ENCODE measurements around the gene RAB11FIP4.

The RAB11FIP4 gene

DNA sequence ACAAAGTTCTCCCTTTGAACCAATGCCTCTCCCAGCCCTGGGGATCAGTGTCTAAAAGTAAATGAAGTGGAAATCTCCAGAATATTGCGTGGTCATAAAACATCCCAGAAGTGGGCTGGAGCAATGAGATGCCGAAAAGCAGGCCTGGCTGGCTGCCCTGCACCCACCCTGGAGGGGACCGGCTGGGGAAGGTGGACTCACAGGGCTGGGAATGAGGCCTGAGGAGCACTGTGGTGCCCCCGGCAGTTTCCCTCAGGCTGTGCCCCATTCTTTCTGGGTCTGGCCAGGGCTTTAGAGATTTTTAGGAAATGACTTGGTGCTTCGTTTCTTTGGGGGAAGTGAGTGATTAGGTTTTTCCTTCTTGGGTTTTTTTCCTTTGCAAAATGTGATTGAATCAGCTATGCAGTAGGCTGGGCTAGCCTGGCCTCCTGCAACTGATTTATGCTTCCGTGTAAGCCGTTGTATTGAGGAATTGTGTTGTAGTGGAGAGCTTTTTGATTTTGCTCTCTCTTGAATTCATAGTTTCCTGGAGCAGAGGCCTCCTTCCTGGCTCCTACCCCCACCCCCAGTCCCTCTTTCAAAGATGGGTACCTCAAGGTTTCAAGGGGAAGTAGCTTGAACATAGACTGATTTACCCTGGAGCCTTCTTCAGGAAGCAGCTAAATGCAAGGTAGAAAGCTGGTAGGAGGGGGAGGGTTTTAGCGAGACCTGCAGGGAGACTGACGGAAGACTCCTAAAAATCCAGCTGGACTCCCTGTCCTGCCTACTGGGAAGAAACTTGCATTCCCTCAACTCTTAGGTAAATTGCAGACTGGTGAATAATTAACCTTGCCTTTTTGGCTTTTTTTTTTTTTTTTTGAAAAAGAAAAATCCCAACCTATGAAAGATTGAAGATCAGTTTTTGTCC is 170.2 kb downstream of the RAB11FIP4 start:
- Mint-ChIP-seq H3K36me3 (peaks cover 0 to 3% of the 10 kb centered on the region in 2 donors), H3K27me3 (no peaks in the 10 kb centered on the region), H3K4me3 (peak overlapping the region in 1 of 2 donors; percentile 41), H3K4me1 (peaks cover 18 to 27% of the 10 kb centered on the region in 2 donors), H3K27ac (no peak overlapping the region), H3K9me3 (no peaks in the 10 kb centered on the region)
- ATAC-seq (replicated peaks), result peak; percentile 13 to 30
- no peak for DNase-seq

DNA sequence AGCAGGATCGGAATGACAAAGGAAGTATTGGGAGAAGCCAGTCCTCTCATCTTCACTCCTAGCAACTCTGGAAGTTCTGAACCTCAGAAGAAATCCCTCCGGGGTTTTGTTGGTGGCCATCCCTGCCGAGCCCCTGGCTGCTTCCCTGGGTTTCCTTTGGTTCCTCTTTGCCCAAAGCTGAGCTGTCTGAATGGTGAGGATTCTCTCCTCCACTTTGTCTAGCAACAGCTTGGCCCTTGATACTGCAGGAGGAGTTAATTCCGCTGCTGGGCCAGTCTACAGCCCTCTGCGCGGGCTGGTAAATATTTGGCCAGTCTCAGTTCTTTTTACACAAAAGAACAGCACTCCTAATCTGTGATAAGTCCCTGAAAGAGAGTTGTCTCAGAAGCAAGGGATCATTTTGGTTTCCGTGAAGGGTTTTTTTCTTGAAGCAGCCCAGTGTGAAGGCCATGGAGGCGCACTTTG is 170.9 kb downstream of the RAB11FIP4 start:
- Mint-ChIP-seq H3K27ac (no peak overlapping the region), H3K4me3 (peak overlapping the region in 1 of 2 donors; percentile 14), H3K9me3 (no peaks in the 10 kb centered on the region), H3K4me1 (peaks cover 19 to 28% of the 10 kb centered on the region in 2 donors), H3K27me3 (no peaks in the 10 kb centered on the region), H3K36me3 (peaks cover 0 to 3% of the 10 kb centered on the region in 2 donors)
- ATAC-seq (replicated peaks) (no peak), DNase-seq (no peak)

GRCh38 chr17:31564291-31564690 is 172.8 kb downstream of the RAB11FIP4 start:
- no peak overlapping the region for H3K27ac Mint-ChIP-seq
- ATAC-seq (replicated peaks), result no peak
- no peaks in the 10 kb centered on the region for H3K9me3 Mint-ChIP-seq
- H3K4me3 Mint-ChIP-seq, result no peak overlapping the region
- H3K4me1 Mint-ChIP-seq, result peaks cover 24 to 40% of the 10 kb centered on the region in 2 donors
- H3K36me3 Mint-ChIP-seq, result peaks cover 0 to 3% of the 10 kb centered on the region in 2 donors
- DNase-seq, result no peak
- H3K27me3 Mint-ChIP-seq, result no peaks in the 10 kb centered on the region

- H3K27me3 Mint-ChIP-seq, result no peaks in the 10 kb centered on the region
- H3K4me1 Mint-ChIP-seq, result peaks cover 24 to 40% of the 10 kb centered on the region in 2 donors
- no peak overlapping the region for H3K27ac Mint-ChIP-seq
- ATAC-seq (replicated peaks) (no peak), DNase-seq (no peak)
- peaks cover 0 to 3% of the 10 kb centered on the region in 2 donors for H3K36me3 Mint-ChIP-seq
- no peak overlapping the region for H3K4me3 Mint-ChIP-seq
- no peaks in the 10 kb centered on the region for H3K9me3 Mint-ChIP-seq
Observed at GRCh38 chr17:31564883-31565301, 173.4 kb downstream of the RAB11FIP4 start.

GRCh38 chr17:31565652-31566051 is 174.2 kb downstream of the RAB11FIP4 start:
- DNase-seq (no peak), ATAC-seq (replicated peaks) (no peak)
- no peaks in the 10 kb centered on the region for H3K27me3 Mint-ChIP-seq
- H3K4me3 Mint-ChIP-seq, result no peak overlapping the region
- H3K9me3 Mint-ChIP-seq, result no peaks in the 10 kb centered on the region
- peaks cover 0 to 3% of the 10 kb centered on the region in 2 donors for H3K36me3 Mint-ChIP-seq
- no peak overlapping the region for H3K27ac Mint-ChIP-seq
- peaks cover 18 to 33% of the 10 kb centered on the region in 2 donors for H3K4me1 Mint-ChIP-seq

- Mint-ChIP-seq H3K27me3 (no peaks in the 10 kb centered on the region), H3K9me3 (no peaks in the 10 kb centered on the region), H3K4me3 (no peak overlapping the region), H3K27ac (no peak overlapping the region), H3K4me1 (peaks cover 11 to 25% of the 10 kb centered on the region in 2 donors), H3K36me3 (peaks cover 0 to 6% of the 10 kb centered on the region in 2 donors)
- DNase-seq (no peak), ATAC-seq (replicated peaks) (no peak)
Observed at GRCh38 chr17:31566247-31566991, 174.9 kb downstream of the RAB11FIP4 start.

DNA sequence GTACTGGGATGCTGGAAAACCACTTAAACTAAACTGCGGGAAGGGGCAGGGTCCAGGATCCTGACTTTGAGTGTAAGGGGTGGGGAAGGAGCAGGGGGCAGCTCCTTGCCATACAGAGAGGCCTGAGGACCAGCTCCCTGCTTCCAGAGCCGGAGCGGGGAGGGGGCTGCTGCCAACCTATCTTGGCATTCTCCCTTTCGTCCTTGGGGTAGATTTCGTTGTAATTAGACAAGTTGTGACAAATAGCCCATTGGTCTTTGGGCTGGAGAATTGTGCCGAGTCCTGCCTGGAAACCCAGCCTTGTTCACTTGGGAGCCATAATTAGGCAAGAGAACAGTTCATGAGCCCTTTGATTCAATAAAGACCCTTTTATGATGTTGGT is 175.5 kb downstream of the RAB11FIP4 start:
- Mint-ChIP-seq H3K9me3 (no peaks in the 10 kb centered on the region), H3K4me3 (no peak overlapping the region), H3K27me3 (no peaks in the 10 kb centered on the region), H3K27ac (no peak overlapping the region), H3K36me3 (peaks cover 0 to 8% of the 10 kb centered on the region in 2 donors), H3K4me1 (peaks cover 6 to 20% of the 10 kb centered on the region in 2 donors)
- ATAC-seq (replicated peaks), result no peak
- DNase-seq, result no peak

- Mint-ChIP-seq H3K9me3 (no peaks in the 10 kb centered on the region), H3K4me3 (peak overlapping the region; percentile 19 to 25), H3K27me3 (no peaks in the 10 kb centered on the region), H3K4me1 (peaks cover 7 to 13% of the 10 kb centered on the region in 2 donors), H3K36me3 (peaks cover 0 to 9% of the 10 kb centered on the region in 2 donors), H3K27ac (peak overlapping the region; percentile 22)
- ATAC-seq (replicated peaks) (peak; percentile 65 to 71), DNase-seq (no peak)
Observed at GRCh38 chr17:31568121-31568520, 176.6 kb downstream of the RAB11FIP4 start.

DNA sequence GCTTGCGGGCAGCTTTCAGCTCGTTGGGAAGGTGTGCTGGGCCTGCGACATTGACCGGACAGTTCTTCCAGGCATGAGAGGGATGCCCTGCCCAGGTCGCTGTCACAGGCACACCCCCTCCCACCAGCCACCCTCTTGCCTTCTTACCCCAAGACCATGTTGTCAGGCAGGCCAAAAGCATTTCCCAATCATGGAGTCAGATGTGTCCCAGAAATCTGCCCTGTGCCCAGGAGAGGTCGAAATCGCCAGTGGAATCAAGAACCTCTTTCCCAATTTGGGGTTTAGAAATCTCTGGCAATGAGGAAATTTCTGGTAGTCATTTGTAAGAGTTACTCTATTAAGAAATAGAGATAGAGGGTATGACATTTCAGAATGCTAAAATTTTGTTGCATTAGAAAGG is 177.1 kb downstream of the RAB11FIP4 start:
- DNase-seq (no peak), ATAC-seq (replicated peaks) (no peak)
- H3K27me3 Mint-ChIP-seq, result no peaks in the 10 kb centered on the region
- H3K27ac Mint-ChIP-seq, result no peak overlapping the region
- H3K9me3 Mint-ChIP-seq, result no peaks in the 10 kb centered on the region
- peaks cover 10 to 13% of the 10 kb centered on the region in 2 donors for H3K4me1 Mint-ChIP-seq
- peaks cover 0 to 9% of the 10 kb centered on the region in 2 donors for H3K36me3 Mint-ChIP-seq
- H3K4me3 Mint-ChIP-seq, result no peak overlapping the region

- no peak for DNase-seq
- Mint-ChIP-seq H3K9me3 (no peaks in the 10 kb centered on the region), H3K4me1 (peaks cover 15 to 26% of the 10 kb centered on the region in 2 donors)
Observed at GRCh38 chr17:31570231-31570630, 178.8 kb downstream of the RAB11FIP4 start.

DNA sequence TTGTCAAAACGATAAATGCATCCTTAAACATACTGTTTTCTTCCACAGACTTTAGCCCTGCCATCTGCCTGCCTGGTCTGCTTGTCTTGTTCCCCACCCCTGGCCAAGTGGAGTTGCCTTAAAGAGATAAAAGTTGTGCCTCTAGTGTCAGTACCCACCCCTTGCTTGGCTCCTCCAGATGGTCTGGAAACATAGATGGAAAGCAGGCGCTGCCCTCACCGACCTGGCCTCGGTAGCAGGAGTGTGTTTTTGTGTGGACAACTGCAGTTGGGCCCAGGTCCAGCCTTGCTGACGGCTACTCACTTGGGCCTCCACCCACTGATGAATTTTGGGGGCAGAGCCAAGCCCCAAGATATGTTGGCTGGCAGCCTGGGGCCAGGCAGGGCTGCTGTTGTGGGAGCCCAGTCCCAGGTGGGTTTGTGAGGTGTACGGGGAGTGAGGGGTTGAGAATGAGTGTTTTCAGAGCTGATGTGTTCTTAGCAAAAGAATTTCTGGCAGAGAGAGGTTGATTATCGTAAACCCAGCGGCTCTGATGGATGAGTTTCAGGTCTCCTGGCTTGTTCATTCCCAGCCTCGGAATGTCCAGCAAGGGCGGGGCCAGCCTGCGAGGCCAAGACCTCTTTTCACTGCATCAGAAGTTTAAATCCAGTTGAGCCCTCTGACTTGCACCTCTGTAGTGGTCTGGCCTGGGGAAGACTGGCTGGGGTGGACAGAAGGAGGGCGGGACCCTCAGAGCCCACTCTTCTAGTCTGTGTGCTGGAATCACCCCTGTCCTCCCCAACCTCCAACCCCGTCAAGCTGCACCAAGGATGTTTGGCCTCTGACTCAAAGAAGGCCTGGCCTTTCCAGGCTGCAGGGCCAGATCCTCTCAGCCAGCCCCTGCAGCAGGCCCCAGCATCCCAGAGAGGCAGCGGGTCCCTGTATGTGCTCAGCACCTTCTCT is 179.7 kb downstream of the RAB11FIP4 start:
- peaks cover 15 to 26% of the 10 kb centered on the region in 2 donors for H3K4me1 Mint-ChIP-seq
- no peak overlapping the region for H3K4me3 Mint-ChIP-seq
- peaks cover 0 to 9% of the 10 kb centered on the region in 2 donors for H3K36me3 Mint-ChIP-seq
- no peaks in the 10 kb centered on the region for H3K27me3 Mint-ChIP-seq
- no peaks in the 10 kb centered on the region for H3K9me3 Mint-ChIP-seq
- no peak for ATAC-seq (replicated peaks)
- no peak for DNase-seq
- H3K27ac Mint-ChIP-seq, result no peak overlapping the region

More at GRCh38 chr17:31570231-31570630, 178.8 kb downstream of the RAB11FIP4 start:
- no peak overlapping the region for H3K27ac Mint-ChIP-seq
- no peak for ATAC-seq (replicated peaks)
- peaks cover 0 to 9% of the 10 kb centered on the region in 2 donors for H3K36me3 Mint-ChIP-seq
- no peak overlapping the region for H3K4me3 Mint-ChIP-seq
- H3K27me3 Mint-ChIP-seq, result no peaks in the 10 kb centered on the region

DNA sequence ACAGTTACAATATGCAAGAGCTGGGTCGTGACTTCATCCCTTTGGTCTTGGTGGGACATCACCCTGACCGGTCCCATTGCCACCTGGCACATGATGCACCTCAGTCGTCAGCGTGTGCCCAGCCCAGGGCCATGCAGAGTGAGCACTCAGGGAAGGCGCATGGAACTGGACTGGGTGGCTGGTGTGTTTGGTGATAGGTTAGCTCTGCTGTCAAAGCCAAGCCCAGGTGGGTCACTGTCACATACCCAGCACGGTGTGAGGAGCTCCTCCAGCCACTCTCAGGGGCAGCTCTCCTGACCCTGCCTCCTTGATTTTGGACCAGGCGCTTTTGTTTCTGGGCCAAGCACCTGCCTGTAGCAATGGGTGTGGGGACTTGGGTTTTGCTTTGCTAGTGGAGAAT is 180.9 kb downstream of the RAB11FIP4 start:
- H3K27me3 Mint-ChIP-seq, result no peaks in the 10 kb centered on the region
- H3K9me3 Mint-ChIP-seq, result no peaks in the 10 kb centered on the region
- H3K4me1 Mint-ChIP-seq, result peaks cover 14 to 25% of the 10 kb centered on the region in 2 donors
- ATAC-seq (replicated peaks), result no peak
- no peak overlapping the region for H3K27ac Mint-ChIP-seq
- no peak for DNase-seq
- no peak overlapping the region for H3K4me3 Mint-ChIP-seq
- H3K36me3 Mint-ChIP-seq, result peaks cover 0 to 9% of the 10 kb centered on the region in 2 donors

DNA sequence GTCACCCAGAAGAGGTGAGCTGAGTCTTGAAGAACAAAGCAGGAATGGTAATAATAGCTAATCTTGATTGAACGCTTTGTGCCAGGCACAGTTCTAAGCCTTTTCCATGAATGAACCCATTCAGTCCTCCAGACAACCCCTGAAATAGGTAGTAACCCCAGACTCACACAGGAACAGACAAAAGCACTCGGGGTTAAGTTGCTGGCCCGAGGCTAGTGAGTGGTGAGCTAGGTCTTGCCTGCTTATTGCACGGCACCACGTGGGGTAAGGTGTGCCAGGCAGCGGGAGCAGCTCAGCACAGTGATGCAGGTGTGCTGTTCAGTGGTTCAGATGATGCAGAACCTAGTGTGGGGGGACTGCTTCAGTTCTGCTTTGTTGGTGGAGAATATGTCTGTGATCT is 181.6 kb downstream of the RAB11FIP4 start:
- Mint-ChIP-seq H3K4me3 (no peak overlapping the region), H3K36me3 (peaks cover 3 to 13% of the 10 kb centered on the region in 2 donors), H3K27me3 (no peaks in the 10 kb centered on the region), H3K9me3 (no peaks in the 10 kb centered on the region), H3K4me1 (peaks cover 8 to 18% of the 10 kb centered on the region in 2 donors), H3K27ac (peak overlapping the region; percentile 38)
- ATAC-seq (replicated peaks) (no peak), DNase-seq (no peak)
